ENCODE results near the gene CSN2. TPM values are rescaled to one million over a fixed set of nuclear protein-coding genes. Genes with fewer than 3 reads are reported as not detected.
A peak's percentile ranks its signal among the peaks of the same experiment; 100 is the strongest.

Gene CSN2
- total and polyA plus RNA-seq, 2 of the 4 experiments (the other 2 are of a cell fraction): not detected

GRCh38 chr4:69957209-69957608 lies 8.3 kb downstream of the CSN2 start:
- Histone ChIP-seq H3K23ac (ENCODE audit: low read depth, low read length) (no peak overlapping the region), H3K36me3 (ENCODE audit: control insufficient read depth, insufficient read depth, low read length) (no peaks in the 10 kb centered on the region), H3K14ac (replicated peaks; ENCODE audit: low read depth, low read length) (no peak overlapping the region), H2BK15ac (ENCODE audit: low read depth, low read length) (no peak overlapping the region), H3K9me1 (ENCODE audit: insufficient read depth, low read length) (no peaks in the 10 kb centered on the region), H2BK5ac (ENCODE audit: low read depth, low read length, poor library complexity, severe bottlenecking) (no peak overlapping the region), H3K27me3 (ENCODE audit: control insufficient read depth, insufficient read depth, low read length) (no peaks in the 10 kb centered on the region), H3K27ac (ENCODE audit: insufficient read depth, low read length) (no peak overlapping the region), H4K20me1 (ENCODE audit: insufficient read depth, low read length) (no peaks in the 10 kb centered on the region), H3K4me1 (ENCODE audit: control insufficient read depth, insufficient read depth, low read length) (no peaks in the 10 kb centered on the region), H4K5ac (ENCODE audit: low read depth, low read length) (no peak overlapping the region), H3K9me3 (ENCODE audit: control insufficient read depth, insufficient read depth, low read length) (no peaks in the 10 kb centered on the region), H2BK120ac (ENCODE audit: low read depth, low read length) (no peak overlapping the region), H3K4me3 (ENCODE audit: insufficient read depth, low read depth, low read length) (no peak overlapping the region), H3K56ac (ENCODE audit: extremely low read depth, insufficient read depth, low read length) (no peak overlapping the region), H4K8ac (ENCODE audit: low read depth in 2 of 2, low read length in 2 of 2) (no peak overlapping the region), H2AK9ac (replicated peaks; ENCODE audit: low read depth, low read length, poor library complexity) (no peak overlapping the region), H3K4ac (ENCODE audit: low read depth, low read length) (no peak overlapping the region), H2BK20ac (ENCODE audit: low read depth, low read length) (no peak overlapping the region), H3K18ac (ENCODE audit: low read depth, low read length) (no peak overlapping the region), H3K79me1 (ENCODE audit: low read depth in 1 of 2, low read length in 2 of 2) (no peaks in the 10 kb centered on the region), H4K91ac (ENCODE audit: insufficient read depth, low read depth, low read length) (no peak overlapping the region), H3K4me2 (ENCODE audit: low read depth, low read length) (no peak overlapping the region), H3K9ac (ENCODE audit: low read depth, low read length) (no peak overlapping the region), H2AFZ (replicated peaks; ENCODE audit: low read length, poor library complexity) (no peak overlapping the region), H2AK5ac (ENCODE audit: low read depth, low read length) (no peak overlapping the region)
- no CpG with 5 or more reads among the region's 1 CpG for WGBS, 2 experiments (ENCODE audit: extremely low coverage in 2 of 2, insufficient read length in 1 of 2)
- DNase-seq: no peak
- ATAC-seq (ENCODE audit: low read depth): peak; percentile 17
- CTCF ChIA-PET: no interaction called here
- POLR2A ChIA-PET (ENCODE audit: unreplicated experiment): no interaction called here
- in situ Hi-C loops (cut with MboI; ENCODE audit: low sequenced_read_pairs) (no loop called here), dilution Hi-C loops (cut with HindIII; ENCODE audit: low sequenced_read_pairs, unreplicated experiment) (no loop called here), intact Hi-C loops (cut with micrococcal nuclease) (no loop called here)
- no TSS peak for BruUV-seq (replicated peaks)
- no peak for TF ChIP-seq BHLHE40 (IDR thresholded peaks at IDR 0.05; ENCODE audit: low read depth, low read length)
- TF ChIP-seq FOS (IDR thresholded peaks at IDR 0.05; ENCODE audit: low read depth, low read length): no peak
- TF ChIP-seq ELK1 (IDR thresholded peaks at IDR 0.05; ENCODE audit: borderline replicate concordance, low read depth, low read length): no peak
- TF ChIP-seq POLR2A (IDR thresholded peaks at IDR 0.05; ENCODE audit: low read depth, low read length): no peak
- TF ChIP-seq RCOR1 (IDR thresholded peaks at IDR 0.05; ENCODE audit: insufficient replicate concordance, low read length): no peak
- TF ChIP-seq MAFK (IDR thresholded peaks at IDR 0.05; ENCODE audit: low read depth, low read length): no peak
- TF ChIP-seq CHD1 (IDR thresholded peaks at IDR 0.05; ENCODE audit: low read depth, low read length): no peak
- TF ChIP-seq NFE2L2 (IDR thresholded peaks at IDR 0.05; ENCODE audit: low read depth, low read length): no peak
- TF ChIP-seq, protein P1, sequence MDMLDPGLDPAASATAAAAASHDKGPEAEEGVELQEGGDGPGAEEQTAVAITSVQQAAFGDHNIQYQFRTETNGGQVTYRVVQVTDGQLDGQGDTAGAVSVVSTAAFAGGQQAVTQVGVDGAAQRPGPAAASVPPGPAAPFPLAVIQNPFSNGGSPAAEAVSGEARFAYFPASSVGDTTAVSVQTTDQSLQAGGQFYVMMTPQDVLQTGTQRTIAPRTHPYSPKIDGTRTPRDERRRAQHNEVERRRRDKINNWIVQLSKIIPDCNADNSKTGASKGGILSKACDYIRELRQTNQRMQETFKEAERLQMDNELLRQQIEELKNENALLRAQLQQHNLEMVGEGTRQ (IDR thresholded peaks at IDR 0.05; ENCODE audit: low read depth, low read length): no peak
- no peak for TF ChIP-seq RAD21 (IDR thresholded peaks at IDR 0.05; ENCODE audit: low read length)
- TF ChIP-seq CEBPB (IDR thresholded peaks at IDR 0.05; ENCODE audit: low read depth, low read length): no peak
- no peak for TF ChIP-seq RFX5 (IDR thresholded peaks at IDR 0.05; ENCODE audit: low read depth, low read length)
- no peak for TF ChIP-seq SMC3 (IDR thresholded peaks at IDR 0.05; ENCODE audit: low read depth, low read length)
- TF ChIP-seq, protein P2, sequence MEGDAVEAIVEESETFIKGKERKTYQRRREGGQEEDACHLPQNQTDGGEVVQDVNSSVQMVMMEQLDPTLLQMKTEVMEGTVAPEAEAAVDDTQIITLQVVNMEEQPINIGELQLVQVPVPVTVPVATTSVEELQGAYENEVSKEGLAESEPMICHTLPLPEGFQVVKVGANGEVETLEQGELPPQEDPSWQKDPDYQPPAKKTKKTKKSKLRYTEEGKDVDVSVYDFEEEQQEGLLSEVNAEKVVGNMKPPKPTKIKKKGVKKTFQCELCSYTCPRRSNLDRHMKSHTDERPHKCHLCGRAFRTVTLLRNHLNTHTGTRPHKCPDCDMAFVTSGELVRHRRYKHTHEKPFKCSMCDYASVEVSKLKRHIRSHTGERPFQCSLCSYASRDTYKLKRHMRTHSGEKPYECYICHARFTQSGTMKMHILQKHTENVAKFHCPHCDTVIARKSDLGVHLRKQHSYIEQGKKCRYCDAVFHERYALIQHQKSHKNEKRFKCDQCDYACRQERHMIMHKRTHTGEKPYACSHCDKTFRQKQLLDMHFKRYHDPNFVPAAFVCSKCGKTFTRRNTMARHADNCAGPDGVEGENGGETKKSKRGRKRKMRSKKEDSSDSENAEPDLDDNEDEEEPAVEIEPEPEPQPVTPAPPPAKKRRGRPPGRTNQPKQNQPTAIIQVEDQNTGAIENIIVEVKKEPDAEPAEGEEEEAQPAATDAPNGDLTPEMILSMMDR (conservative IDR thresholded peaks at IDR 0.05; ENCODE audit: low read depth, low read length): no peak
- TF ChIP-seq MXI1 (IDR thresholded peaks at IDR 0.05; ENCODE audit: borderline replicate concordance, low read depth, low read length): no peak
- no peak for TF ChIP-seq MAZ (IDR thresholded peaks at IDR 0.05; ENCODE audit: borderline replicate concordance, low read depth, low read length)
